ENCODE measurements around the gene GPR68.

Gene GPR68

DNA sequence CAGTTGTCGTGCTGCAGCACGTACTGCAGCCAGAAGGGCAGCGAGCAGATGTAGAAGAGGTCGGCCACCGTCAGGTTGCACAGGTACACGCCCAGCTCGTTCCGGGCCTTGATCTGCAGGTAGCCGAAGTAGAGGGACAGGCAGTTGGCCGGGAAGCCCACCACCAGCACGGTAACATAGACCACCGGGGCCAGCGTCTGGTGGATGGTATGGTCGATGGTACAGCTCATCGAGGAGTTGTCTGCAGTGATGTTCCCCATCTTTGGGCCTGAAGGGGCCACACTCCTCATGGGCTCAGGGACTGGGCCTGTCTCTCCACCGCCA lies 9.8 kb downstream of the GPR68 start:
- no peak overlapping the region for H3K4me3 ChIP-seq (ENCODE audit: low read depth, low read length)
- CTCF ChIA-PET, result interaction anchor here (0.6 kb wide), 2 partner anchors 12 to 450 kb away, joined by 3 read pairs; no protein-coding TSS in a partner anchor
- no peaks in the 10 kb centered on the region for H3K9me3 ChIP-seq (ENCODE audit: control insufficient read depth, insufficient read depth, low read depth, low read length)
- TF ChIP-seq, protein P1, sequence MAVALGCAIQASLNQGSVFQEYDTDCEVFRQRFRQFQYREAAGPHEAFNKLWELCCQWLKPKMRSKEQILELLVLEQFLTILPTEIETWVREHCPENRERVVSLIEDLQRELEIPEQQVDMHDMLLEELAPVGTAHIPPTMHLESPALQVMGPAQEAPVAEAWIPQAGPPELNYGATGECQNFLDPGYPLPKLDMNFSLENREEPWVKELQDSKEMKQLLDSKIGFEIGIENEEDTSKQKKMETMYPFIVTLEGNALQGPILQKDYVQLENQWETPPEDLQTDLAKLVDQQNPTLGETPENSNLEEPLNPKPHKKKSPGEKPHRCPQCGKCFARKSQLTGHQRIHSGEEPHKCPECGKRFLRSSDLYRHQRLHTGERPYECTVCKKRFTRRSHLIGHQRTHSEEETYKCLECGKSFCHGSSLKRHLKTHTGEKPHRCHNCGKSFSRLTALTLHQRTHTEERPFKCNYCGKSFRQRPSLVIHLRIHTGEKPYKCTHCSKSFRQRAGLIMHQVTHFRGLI (tag by site-specific recombination; IDR thresholded peaks at IDR 0.05), result no peak
- TF ChIP-seq ZNF138 (tag by site-specific recombination; IDR thresholded peaks at IDR 0.05; ENCODE audit: borderline replicate concordance), result no peak
- TF ChIP-seq ZFHX2 (tag by site-specific recombination; conservative IDR thresholded peaks at IDR 0.05), result no peak
- no peak for TF ChIP-seq SALL2 (tag by site-specific recombination; IDR thresholded peaks at IDR 0.05; ENCODE audit: borderline replicate concordance)
- TF ChIP-seq, protein P2, sequence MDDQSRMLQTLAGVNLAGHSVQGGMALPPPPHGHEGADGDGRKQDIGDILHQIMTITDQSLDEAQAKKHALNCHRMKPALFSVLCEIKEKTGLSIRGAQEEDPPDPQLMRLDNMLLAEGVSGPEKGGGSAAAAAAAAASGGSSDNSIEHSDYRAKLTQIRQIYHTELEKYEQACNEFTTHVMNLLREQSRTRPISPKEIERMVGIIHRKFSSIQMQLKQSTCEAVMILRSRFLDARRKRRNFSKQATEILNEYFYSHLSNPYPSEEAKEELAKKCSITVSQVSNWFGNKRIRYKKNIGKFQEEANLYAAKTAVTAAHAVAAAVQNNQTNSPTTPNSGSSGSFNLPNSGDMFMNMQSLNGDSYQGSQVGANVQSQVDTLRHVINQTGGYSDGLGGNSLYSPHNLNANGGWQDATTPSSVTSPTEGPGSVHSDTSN (CRISPR knock-in tag; IDR thresholded peaks at IDR 0.05), result no peak
- no peak for TF ChIP-seq ZNF707 (tag by site-specific recombination; IDR thresholded peaks at IDR 0.05)
- no peak for TF ChIP-seq ZNF518A (tag by site-specific recombination; conservative IDR thresholded peaks at IDR 0.05; ENCODE audit: low read depth)
- TF ChIP-seq ZNF658 (tag by site-specific recombination; IDR thresholded peaks at IDR 0.05), result no peak
- TF ChIP-seq, protein P3, sequence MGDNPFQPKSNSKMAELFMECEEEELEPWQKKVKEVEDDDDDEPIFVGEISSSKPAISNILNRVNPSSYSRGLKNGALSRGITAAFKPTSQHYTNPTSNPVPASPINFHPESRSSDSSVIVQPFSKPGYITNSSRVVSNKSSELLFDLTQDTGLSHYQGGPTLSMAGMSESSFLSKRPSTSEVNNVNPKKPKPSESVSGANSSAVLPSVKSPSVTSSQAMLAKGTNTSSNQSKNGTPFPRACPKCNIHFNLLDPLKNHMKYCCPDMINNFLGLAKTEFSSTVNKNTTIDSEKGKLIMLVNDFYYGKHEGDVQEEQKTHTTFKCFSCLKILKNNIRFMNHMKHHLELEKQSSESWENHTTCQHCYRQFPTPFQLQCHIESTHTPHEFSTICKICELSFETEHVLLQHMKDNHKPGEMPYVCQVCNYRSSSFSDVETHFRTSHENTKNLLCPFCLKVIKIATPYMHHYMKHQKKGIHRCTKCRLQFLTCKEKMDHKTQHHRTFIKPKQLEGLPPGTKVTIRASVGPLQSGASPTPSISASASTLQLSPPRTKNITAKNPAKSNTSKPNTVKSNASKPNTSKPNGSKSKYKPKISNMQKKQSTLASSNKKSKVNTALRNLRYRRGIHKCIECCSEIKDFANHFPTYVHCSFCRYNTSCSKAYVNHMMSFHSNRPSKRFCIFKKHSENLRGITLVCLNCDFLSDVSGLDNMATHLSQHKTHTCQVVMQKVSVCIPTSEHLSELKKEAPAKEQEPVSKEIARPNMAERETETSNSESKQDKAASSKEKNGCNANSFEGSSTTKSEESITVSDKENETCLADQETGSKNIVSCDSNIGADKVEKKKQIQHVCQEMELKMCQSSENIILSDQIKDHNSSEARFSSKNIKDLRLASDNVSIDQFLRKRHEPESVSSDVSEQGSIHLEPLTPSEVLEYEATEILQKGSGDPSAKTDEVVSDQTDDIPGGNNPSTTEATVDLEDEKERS (tag by site-specific recombination; IDR thresholded peaks at IDR 0.05), result no peak
- no peak for TF ChIP-seq ZNF621 (tag by site-specific recombination; IDR thresholded peaks at IDR 0.05)
- no peaks in the 10 kb centered on the region for H3K4me1 ChIP-seq (ENCODE audit: control insufficient read depth, insufficient read depth, low read length)
- no peak overlapping the region for H3K27ac ChIP-seq (ENCODE audit: extremely low read depth, low read depth, low read length)
- H3K36me3 ChIP-seq (ENCODE audit: control insufficient read depth in 2 of 2, insufficient read depth in 1 of 2, low read length in 2 of 2), result no peaks in the 10 kb centered on the region
- POLR2A ChIA-PET, result no interaction called here

GRCh38 chr14:91233936-91234790 lies 10.3 kb downstream of the GPR68 start:
- Histone ChIP-seq H3K27ac (ENCODE audit: extremely low read depth, low read depth, low read length) (no peak overlapping the region), H3K36me3 (ENCODE audit: control insufficient read depth in 2 of 2, insufficient read depth in 1 of 2, low read length in 2 of 2) (no peaks in the 10 kb centered on the region), H3K9me3 (ENCODE audit: control insufficient read depth, insufficient read depth, low read depth, low read length) (no peaks in the 10 kb centered on the region), H3K4me3 (ENCODE audit: low read depth, low read length) (no peak overlapping the region), H3K4me1 (ENCODE audit: control insufficient read depth, insufficient read depth, low read length) (no peaks in the 10 kb centered on the region)
- ChIA-PET CTCF (interaction anchor here (0.6 kb wide), 3 partner anchors 12 to 1551 kb away, joined by 3 read pairs; no protein-coding TSS in a partner anchor), POLR2A (no interaction called here)
- no peak for TF ChIP-seq ZNF362 (tag by site-specific recombination; IDR thresholded peaks at IDR 0.05)
- no peak for TF ChIP-seq ZNF302 (tag by site-specific recombination; IDR thresholded peaks at IDR 0.05; ENCODE audit: low read depth)
